COLO668 (cell line): ENCODE measurements around the gene MYO1G.
"Not testable (repeated sequence)": the region's sequence is repeated elsewhere in the genome, so short reads cannot be mapped to it uniquely, and the experiment has no call there.

Experiments used
- DNase-seq: peaks from one replicate; lab custom pipeline; 2025; ENCODE audit not compliant: unreplicated experiment; lab: John Stamatoyannopoulos, UW

Gene MYO1G

GRCh38 chr7:44999245-45000092, 20.7 kb upstream of the MYO1G start:
- peak; percentile 100 for DNase-seq

GRCh38 chr7:44998153-44998871, 19.5 kb upstream of the MYO1G start:
- DNase-seq = no peak

- no peak for DNase-seq
Observed at GRCh38 chr7:44995555-44996493, 17.0 kb upstream of the MYO1G start.

GRCh38 chr7:44994877-44995554, 16.2 kb upstream of the MYO1G start:
- no peak for DNase-seq

- DNase-seq = not testable (repeated sequence)
Observed at GRCh38 chr7:44992004-44992795, 13.4 kb upstream of the MYO1G start.

- DNase-seq = peak; percentile 30
Observed at GRCh38 chr7:44990109-44991023, 11.6 kb upstream of the MYO1G start.

GRCh38 chr7:44989132-44989531, 10.3 kb upstream of the MYO1G start:
- no peak for DNase-seq

- no peak for DNase-seq
Observed at GRCh38 chr7:44988701-44989100, 9.9 kb upstream of the MYO1G start.

- no peak for DNase-seq
Observed at GRCh38 chr7:44987996-44988395, 9.2 kb upstream of the MYO1G start.

- no peak for DNase-seq
Observed at GRCh38 chr7:44987457-44987856, 8.6 kb upstream of the MYO1G start.

GRCh38 chr7:44986218-44987053, 7.6 kb upstream of the MYO1G start:
- DNase-seq = peak; percentile 99

- DNase-seq = no peak
Observed at GRCh38 chr7:44985900-44986217, 7.0 kb upstream of the MYO1G start.

GRCh38 chr7:44985033-44985695, 6.3 kb upstream of the MYO1G start:
- no peak for DNase-seq

- no peak for DNase-seq
Observed at GRCh38 chr7:44984478-44984758, 5.6 kb upstream of the MYO1G start.

- no peak for DNase-seq
Observed at GRCh38 chr7:44983742-44984477, 5.1 kb upstream of the MYO1G start.

- DNase-seq = no peak
Observed at GRCh38 chr7:44982970-44983369, 4.2 kb upstream of the MYO1G start.

- no peak for DNase-seq
Observed at GRCh38 chr7:44982535-44982923, 3.7 kb upstream of the MYO1G start.
